ENCODE data around the gene PRSS22.

The PRSS22 gene

GRCh38 chr16:2811703-2812471, 46.1 kb downstream of the PRSS22 start:
- DNase-seq = no peak

- DNase-seq = no peak
Measured at GRCh38 chr16:2810651-2811050, 47.3 kb downstream of the PRSS22 start.

- DNase-seq = no peak
Measured at GRCh38 chr16:2809149-2809760, 48.7 kb downstream of the PRSS22 start.

- no peak for DNase-seq
Measured at GRCh38 chr16:2808181-2808580, 49.8 kb downstream of the PRSS22 start.

- no peak for DNase-seq
Measured at GRCh38 chr16:2806286-2806685, 51.7 kb downstream of the PRSS22 start.

- DNase-seq = no peak
Measured at GRCh38 chr16:2804728-2805127, 53.2 kb downstream of the PRSS22 start.

GRCh38 chr16:2803545-2804195, 54.3 kb downstream of the PRSS22 start:
- DNase-seq = no peak

Data from stimulated activated CD4-positive, alpha-beta T cell treated with anti-CD3 and anti-CD28 coated beads, Interleukin-4, amount 100 ng/mL, for 4 hours (primary cell).